Activated CD8-positive, alpha-beta memory T cell treated with anti-CD3 and anti-CD28 coated beads for 4 hours (primary cell): ENCODE data around the gene MAPK10.
"Not testable (repeated sequence)": the region's sequence is repeated elsewhere in the genome, so short reads cannot be mapped to it uniquely, and the experiment has no call there.

ENCODE experiments used
- DNase-seq, 2 donors: peaks; one replicate each; pipeline ENCODE4 v3.0.0-alpha.2; 2020; ENCODE audit warnings: low read depth in 2 of 2

MAPK10 gene

DNA sequence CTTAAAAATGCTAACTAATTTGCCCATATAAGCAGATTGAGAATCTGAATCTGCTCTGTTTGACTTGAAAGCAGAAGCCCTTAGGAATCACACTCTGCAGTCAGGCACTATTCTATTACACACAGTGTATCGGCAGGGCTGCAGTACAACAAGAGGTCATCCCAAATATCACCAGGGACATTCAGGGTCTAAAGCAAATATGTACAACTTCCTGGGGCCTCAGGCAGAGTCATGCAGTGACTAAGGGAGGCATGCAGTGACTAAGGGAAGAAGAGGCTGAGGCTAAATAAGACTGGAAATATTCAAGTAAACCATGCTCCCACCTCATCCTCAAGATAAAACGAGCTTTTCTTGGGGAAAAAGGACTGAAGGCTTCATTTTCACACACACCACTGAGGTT lies 20.9 kb downstream of the MAPK10 start:
- no peak for DNase-seq

GRCh38 chr4:86338521-86338920 lies 21.3 kb downstream of the MAPK10 start:
- DNase-seq, result no peak

- no peak for DNase-seq
These were observed 25.7 kb downstream of the MAPK10 start for GRCh38 chr4:86334020-86334750.

DNA sequence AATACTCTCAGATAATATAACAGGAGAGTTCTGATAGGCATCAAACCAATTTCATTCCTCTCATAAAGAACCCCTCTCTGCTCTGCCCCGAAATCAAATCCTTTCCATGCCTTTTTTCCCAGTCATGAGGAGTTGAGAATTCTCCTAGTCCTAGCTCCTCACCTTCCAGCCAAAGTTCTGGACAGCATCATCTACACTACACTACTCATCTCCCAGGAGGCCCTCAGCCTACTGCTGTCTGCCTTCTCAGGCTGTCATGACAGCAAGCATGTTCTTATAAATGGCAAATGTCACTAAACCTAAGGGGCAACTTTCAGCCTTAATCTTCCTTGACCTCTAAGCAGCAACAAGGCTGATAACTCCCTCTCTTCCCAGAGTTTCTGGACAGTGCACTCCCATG lies 26.6 kb downstream of the MAPK10 start:
- DNase-seq, result no peak

DNA sequence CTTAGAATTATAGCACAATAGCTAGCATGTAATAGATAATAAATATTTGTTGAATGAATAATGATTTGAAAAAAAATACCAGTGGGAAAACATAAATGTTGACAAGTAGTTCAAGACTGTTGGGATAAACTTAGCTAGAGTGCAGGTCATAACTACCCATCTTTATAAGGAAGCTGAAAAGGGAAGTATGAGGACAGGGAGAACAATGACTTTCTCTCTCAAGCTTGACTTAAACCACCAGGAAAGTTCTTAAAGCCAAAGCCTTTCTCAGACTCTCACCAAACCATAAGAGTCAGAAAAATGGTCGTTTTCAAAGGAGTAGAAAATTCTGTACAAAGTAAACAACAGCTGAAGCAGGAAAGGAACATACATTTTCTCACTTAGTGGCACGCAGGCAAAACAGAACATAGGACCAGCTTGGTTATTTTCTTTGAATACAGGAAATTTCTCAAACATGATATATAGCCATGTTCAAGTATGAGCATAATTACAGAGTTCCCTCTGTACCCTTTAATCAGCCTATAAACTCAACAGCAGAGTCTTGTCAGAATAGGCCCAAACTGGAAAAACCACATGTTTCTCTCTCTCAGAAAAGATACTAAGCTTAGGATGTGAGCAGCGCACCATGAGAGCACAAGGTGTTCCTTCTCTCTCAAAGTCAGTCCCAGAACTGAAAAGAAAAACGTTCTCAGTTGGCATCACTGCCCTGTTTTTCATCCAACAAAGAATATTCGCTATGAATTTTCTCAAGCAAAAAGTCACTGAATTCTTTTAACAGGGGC lies 28.7 kb downstream of the MAPK10 start:
- DNase-seq, result no peak

DNA sequence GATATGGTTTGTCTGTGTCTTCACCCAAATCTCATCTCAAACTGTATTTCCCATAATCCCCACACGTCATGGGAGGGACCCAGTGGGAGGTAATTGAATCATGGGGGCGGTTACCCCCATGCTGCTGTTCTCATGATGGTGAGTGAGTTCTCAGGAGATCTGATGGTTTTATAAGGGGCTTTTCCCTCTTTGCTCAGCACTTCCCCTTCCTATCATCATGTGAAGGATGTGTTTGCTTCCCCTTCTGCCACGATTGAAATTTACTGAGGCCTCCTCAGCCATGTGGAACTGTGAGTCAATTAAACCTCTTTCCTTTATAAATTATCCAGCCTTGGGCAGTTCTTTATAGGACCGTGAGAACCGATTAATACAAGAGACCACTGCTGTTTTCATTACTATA lies 29.4 kb downstream of the MAPK10 start:
- not testable (repeated sequence) for DNase-seq

- no peak for DNase-seq
These were observed 30.4 kb downstream of the MAPK10 start for GRCh38 chr4:86329431-86329830.

DNA sequence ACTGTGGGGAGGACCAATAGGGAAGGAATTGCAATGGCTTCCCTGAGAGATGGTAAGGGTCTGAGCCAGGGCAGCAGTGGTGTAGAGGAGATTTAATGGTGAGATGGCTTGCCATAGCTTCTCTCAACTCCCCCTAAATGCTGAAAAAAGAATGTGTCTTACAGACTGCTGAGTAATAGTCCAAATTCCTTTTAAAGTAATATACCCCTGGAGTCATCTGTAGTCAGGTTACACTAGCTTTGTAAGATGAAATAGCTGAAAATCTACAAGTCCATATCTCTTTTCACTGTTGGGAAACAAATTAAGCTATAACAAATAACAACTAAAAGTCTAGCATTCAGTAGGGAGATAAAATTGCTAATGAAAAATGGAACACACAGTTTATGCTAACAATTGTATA lies 33.5 kb downstream of the MAPK10 start:
- no peak for DNase-seq

DNA sequence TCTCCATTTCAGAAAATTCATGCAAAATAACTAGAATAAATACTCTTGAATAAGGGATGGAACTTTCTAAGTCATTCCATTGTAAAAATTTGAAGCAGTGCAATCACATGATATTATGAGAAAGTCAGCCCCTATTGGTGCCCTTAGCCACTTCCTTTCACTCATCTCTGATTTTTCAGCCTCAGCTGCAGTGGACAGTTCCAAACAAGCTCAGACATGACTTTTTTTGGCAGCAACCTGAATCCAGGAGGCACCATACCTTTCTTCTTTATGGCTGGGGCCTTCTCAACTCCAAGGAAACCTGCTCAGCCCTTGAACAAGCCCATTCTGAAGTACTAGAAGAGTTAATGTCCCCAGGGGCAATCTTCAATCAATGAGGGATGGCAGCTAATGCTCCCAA lies 40.5 kb downstream of the MAPK10 start:
- no peak for DNase-seq

GRCh38 chr4:86315579-86315978 lies 44.3 kb downstream of the MAPK10 start:
- no peak for DNase-seq

DNA sequence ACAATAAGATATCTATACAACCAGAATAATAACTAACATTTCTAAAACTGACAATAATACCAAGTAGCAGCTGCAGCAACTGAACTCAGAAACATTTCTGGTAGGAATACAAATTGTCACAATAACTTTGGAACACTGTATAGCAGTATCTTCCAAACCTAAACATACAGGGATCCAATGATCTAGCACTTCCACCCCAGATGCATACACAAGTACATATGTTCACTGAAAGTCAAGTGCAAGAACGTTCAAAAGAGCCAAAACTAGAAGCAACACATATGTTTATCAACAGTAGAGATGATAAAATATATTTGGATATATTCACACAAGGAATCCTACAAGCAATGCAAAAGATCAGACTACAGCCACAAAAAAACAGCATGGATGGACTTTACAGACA lies 46.2 kb downstream of the MAPK10 start:
- DNase-seq, result no peak

- DNase-seq, result no peak
These were observed 52.4 kb downstream of the MAPK10 start for GRCh38 chr4:86307432-86307831.

- no peak for DNase-seq
These were observed 53.0 kb downstream of the MAPK10 start for GRCh38 chr4:86306816-86307215.

- no peak for DNase-seq
These were observed 57.0 kb downstream of the MAPK10 start for GRCh38 chr4:86302830-86303229.

- no peak for DNase-seq
These were observed 57.6 kb downstream of the MAPK10 start for GRCh38 chr4:86302251-86302650.

DNA sequence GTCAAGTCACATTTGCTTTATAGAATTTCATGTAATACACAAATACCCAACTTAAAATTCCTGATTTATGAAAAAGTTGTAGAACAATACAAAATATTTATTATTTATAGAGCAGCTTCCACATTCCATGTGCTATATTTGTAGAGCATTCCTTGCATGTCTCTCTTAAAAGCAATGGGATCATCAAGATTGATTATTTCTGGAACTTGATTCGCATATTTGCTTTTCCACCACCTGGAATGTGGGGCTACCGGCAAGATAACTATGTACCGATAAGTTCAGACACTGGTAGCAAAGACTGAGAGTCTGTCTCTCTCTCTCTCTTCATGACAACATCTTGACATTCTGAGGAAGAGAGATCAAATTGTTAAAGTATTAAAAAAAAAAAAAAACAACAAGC lies 59.3 kb downstream of the MAPK10 start:
- no peak for DNase-seq

GRCh38 chr4:86296865-86297264 lies 63.0 kb downstream of the MAPK10 start:
- no peak for DNase-seq

DNA sequence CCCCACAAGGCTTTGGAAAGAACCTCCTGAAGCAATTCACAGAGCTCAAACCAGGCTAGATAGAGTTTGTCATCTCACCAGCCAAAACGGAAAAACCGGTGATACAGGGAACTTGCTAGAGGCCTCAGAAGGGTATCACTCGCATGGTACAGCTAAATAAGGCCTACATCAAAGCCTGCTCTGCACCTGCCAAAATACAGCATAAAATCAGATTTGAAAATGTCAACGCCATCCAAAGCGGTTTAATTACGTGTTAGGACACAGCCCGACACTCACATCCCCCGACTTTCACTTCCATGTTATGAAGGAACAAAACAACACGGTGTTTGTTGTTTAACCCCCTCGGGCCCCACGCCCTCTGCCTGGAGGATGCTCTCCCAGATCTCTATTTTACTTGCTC lies 65.0 kb downstream of the MAPK10 start:
- DNase-seq, result no peak

- DNase-seq, result no peak
These were observed 68.7 kb downstream of the MAPK10 start for GRCh38 chr4:86291180-86291579.

DNA sequence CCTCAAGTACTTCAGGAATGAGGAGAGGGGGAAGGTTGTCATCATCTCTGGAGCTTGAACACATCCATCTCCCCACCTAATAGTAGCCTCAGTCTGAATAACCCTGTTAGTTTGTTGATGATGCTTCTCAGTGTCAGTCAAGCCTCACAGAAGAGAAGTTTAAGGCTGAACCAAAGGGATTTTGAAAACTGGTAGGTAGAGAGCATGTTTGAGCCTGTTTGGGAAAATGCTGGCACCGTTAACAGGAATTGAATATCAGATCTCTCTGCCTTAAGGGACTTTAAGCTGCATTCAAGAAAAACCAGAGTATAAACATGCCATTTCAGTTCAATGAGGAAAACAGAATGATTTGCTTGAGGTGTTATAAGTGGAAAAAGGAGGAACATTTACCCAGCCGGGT lies 73.1 kb downstream of the MAPK10 start:
- no peak for DNase-seq

DNA sequence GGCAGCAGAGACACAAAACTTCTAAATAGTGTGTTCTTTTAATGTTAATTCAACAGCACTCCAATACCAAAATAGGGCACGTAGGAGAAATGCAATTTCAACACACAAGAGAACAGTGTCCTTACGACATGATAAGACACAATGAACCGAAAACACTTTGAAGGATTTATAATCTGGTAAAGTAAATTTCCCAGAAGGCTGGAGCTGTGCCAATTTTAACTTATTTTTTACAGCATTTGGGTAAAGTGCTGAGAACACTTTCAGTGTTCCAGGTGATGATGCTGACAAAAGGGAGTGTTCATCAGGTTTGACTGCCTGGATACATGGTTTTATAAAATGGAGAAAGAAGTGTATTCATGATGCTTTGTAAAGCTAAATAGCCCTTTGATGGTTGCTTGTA lies 76.5 kb downstream of the MAPK10 start:
- DNase-seq, result no peak

GRCh38 chr4:86280246-86280645 lies 79.6 kb downstream of the MAPK10 start:
- no peak for DNase-seq

DNA sequence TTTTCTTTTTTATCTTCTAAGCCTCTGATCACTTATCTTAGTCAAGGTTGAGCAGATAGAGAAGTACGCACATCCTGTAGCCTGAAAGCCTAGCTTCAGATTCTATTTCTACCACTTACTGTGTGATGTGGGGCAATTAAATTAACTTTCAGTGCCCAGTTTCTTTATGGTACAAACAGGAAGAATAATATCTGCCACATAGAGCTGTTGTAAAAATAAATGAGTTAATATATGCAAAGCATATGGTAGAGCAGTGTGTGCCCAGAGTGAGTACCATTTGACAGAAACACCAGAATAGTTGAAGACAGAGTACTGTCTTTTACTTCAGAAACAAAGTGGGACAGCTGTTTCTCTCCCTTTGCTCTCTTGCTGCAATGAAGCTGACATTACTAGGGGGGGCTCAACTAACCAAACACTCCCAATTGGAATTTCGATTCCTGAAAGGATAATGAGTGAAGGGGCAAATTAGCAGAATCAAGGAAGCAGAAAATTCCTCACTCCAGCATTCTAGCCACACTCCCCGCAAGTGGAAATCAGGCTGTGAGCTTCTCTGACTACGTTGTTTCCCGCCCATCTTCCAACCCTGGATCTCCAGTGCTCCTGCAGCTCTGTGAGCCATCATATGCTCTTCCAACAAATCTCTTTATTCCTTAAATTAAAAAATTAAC lies 80.4 kb downstream of the MAPK10 start:
- DNase-seq, result no peak
